Right lobe of liver (tissue), 6 donors: Measurements from ENCODE around the gene MIOX. TPM values are rescaled to one million over a fixed set of nuclear protein-coding genes. Genes with fewer than 3 reads are reported as not detected.

Source experiments
- ATAC-seq, 4 donors: fragments of 200-7000 bp; cut with Tn5 transposase; one replicate each; pipeline ENCODE4 v1.9.1; 2020; ENCODE audit warnings: mild to moderate bottlenecking in 4 of 4, moderate library complexity in 4 of 4
- DNase-seq, 3 donors: peaks; one replicate each; pipeline ENCODE4 v3.0.0-alpha.2; 2020
- H3K27ac ChIP-seq, 3 donors: fragments of 200-600 bp; one replicate each; pipeline ENCODE4 v1.8.0; 2022
- H3K27me3 ChIP-seq, 2 donors: fragments of 200-600 bp; one replicate each; pipeline ENCODE4 v1.8.0; 2022
- H3K36me3 ChIP-seq, 4 donors: fragments of 200-600 bp; sonication (generic) in 1 of 4; one replicate each; pipeline versions ENCODE4 v1.5.1 to v1.8.0; 2017 to 2022; ENCODE audit warnings: control low read depth in 1 of 4
- H3K4me1 ChIP-seq, 4 donors: fragments of 200-600 bp; sonication (generic) in 1 of 4; one replicate each; pipeline versions ENCODE4 v1.5.1 to v1.8.0; 2017 to 2022; ENCODE audit warnings: control low read depth in 1 of 4
- H3K4me3 ChIP-seq, 3 donors: fragments of 200-600 bp; one replicate each; pipeline ENCODE4 v1.8.0; 2022
- H3K9me3 ChIP-seq, 4 donors: fragments of 200-600 bp; sonication (generic) in 1 of 4; one replicate each; pipeline versions ENCODE4 v1.5.1 to v1.8.0; 2017 to 2022; ENCODE audit warnings: control low read depth in 1 of 4
- POLR2A ChIP-seq: fragments of 450-650 bp; IDR thresholded peaks from one replicate; pipeline ENCODE4 v1.6.1; 2017; ENCODE audit warnings: antibody characterized with exemption, mild to moderate bottlenecking
- WGBS: methylation state at CpG from one replicate; pipeline ENCODE4 v1.1.6; 2018; ENCODE audit warnings: low coverage, low lambda C conversion rate; ENCODE audit not compliant: insufficient coverage; ENCODE audit errors: missing lambda C conversion rate; 5-methylcytosine and 5-hydroxymethylcytosine counted together
- intact Hi-C, 2 donors: fragments of 100-400 bp; cut with DNase I; formaldehyde crosslinking; loops; one replicate each; pipeline versions ENCODE4 v1.11.2 to v1.14.1; 2022
- total RNA-seq, 6 experiments: library from RNA; depleted of rRNA in 2 of 6; stranded (reverse); fragments of >200 nt in 2 of 6; fragmentation: NEBNext Ultra II Directional in 3 of 6; extraction: Animal tissue kit (Norgen Biotek cat#: 25700) in 3 of 6; gene quantifications; one replicate each; pipeline versions ENCODE4 v1.1.0 to v1.2.4, GENCODE V29; 2016 to 2023
- TF ChIP-seq, protein P1 (sequence below), 4 donors: fragments of 200-600 bp in 3 of 4; fragments of 450-650 bp in 1 of 4; IDR thresholded peaks; one replicate each; pipeline versions ENCODE4 v1.5.1 to v1.8.0; 2016 to 2022; ENCODE audit warnings: antibody characterized with exemption in 4 of 4, mild to moderate bottlenecking in 2 of 4
- donor health status: DM: no; HTN: yes; CAD: no.
- donor health status: DM: no; HTN: no; CAD: no.
- donor health status: DM: no; HTN: no; CAD: no.
- donor health status: DM: no; HTN: yes; CAD: no.
- donor health status: DM: no; HTN: yes; CAD: no.

MIOX gene
- total RNA-seq, 6 experiments from 2014 or later = not detected

DNA sequence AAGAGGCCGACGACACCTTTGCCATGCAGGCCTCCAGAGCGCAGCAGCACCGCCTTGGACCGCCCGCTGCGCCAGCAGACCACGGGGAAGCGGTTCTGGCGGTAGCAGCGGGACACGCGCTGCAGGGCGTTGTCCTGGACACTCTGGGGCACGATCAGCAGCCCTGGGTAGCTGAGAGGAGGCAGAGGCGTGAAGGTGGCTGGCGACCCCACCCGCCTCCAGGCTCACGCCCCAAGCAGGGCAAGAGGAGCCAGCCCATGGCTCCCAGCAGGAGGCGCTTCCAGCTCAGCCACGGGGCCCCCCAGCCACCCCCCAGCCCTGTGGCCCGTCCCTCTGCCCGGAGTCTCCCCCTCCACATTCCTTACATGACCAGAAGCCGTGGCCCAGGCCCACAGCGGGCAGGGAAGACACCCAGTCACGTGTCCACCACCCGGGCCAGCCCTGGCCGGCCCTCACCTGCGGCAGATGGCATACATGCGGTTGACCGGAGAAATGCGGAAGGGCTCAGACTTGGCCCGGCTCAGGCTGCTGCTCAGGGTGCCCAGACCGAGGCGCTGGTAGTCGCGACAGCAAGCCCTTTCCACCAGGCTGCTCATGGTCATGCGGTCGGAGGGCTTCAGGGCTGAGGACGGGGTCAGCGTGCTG lies 27.0 kb upstream of the MIOX start:
- TF ChIP-seq, protein P1, sequence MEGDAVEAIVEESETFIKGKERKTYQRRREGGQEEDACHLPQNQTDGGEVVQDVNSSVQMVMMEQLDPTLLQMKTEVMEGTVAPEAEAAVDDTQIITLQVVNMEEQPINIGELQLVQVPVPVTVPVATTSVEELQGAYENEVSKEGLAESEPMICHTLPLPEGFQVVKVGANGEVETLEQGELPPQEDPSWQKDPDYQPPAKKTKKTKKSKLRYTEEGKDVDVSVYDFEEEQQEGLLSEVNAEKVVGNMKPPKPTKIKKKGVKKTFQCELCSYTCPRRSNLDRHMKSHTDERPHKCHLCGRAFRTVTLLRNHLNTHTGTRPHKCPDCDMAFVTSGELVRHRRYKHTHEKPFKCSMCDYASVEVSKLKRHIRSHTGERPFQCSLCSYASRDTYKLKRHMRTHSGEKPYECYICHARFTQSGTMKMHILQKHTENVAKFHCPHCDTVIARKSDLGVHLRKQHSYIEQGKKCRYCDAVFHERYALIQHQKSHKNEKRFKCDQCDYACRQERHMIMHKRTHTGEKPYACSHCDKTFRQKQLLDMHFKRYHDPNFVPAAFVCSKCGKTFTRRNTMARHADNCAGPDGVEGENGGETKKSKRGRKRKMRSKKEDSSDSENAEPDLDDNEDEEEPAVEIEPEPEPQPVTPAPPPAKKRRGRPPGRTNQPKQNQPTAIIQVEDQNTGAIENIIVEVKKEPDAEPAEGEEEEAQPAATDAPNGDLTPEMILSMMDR (IDR thresholded peaks at IDR 0.05) = no peak
- no peak for TF ChIP-seq POLR2A
- WGBS = no CpG with 5 or more reads among the region's 41 CpGs
- no peak for DNase-seq

DNA sequence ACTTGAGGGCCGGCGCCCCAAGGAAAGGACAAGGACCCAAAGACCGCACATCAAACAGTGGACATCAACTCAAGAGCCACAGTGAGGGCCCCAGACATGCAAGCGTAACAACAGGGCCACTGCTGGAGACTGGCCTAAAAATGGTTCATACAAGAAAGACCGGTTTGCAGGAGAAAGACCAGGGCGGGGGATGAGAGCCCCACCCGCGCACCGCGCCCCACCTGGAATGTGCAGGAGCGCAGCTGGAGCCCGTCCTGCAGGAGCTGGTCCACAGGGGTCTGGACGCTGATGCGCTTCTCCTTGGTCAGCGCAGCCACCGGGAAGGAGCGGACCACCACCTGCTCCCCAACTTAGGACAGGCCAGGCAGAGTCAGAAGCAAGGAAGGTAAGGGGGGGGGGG lies 25.7 kb upstream of the MIOX start:
- DNase-seq = no peak
- H3K36me3 ChIP-seq = peaks cover 4 to 71% (median 38%) of the 10 kb centered on the region in 4 donors
- no peak for ATAC-seq
- H3K4me3 ChIP-seq = no peak overlapping the region
- intact Hi-C loops = no loop called here
- H3K27ac ChIP-seq = no peak overlapping the region
- no peaks in the 10 kb centered on the region for H3K27me3 ChIP-seq
- WGBS = 93% methylated on average over 9 of the region's 17 CpGs
- H3K9me3 ChIP-seq = no peaks in the 10 kb centered on the region
- no peaks in the 10 kb centered on the region for H3K4me1 ChIP-seq
- TF ChIP-seq, protein P1 (IDR thresholded peaks at IDR 0.05) = no peak
- TF ChIP-seq POLR2A = no peak

More for the DNA sequence above, 27.0 kb upstream of the MIOX start:
- H3K27ac ChIP-seq = no peak overlapping the region
- no peak overlapping the region for H3K4me3 ChIP-seq
- no peaks in the 10 kb centered on the region for H3K9me3 ChIP-seq
- ATAC-seq = peak in 1 of 4 donors; percentile 10
- no peaks in the 10 kb centered on the region for H3K4me1 ChIP-seq
- intact Hi-C loops = no loop called here
- H3K36me3 ChIP-seq = peaks cover 4 to 71% (median 39%) of the 10 kb centered on the region in 4 donors
- H3K27me3 ChIP-seq = no peaks in the 10 kb centered on the region

DNA sequence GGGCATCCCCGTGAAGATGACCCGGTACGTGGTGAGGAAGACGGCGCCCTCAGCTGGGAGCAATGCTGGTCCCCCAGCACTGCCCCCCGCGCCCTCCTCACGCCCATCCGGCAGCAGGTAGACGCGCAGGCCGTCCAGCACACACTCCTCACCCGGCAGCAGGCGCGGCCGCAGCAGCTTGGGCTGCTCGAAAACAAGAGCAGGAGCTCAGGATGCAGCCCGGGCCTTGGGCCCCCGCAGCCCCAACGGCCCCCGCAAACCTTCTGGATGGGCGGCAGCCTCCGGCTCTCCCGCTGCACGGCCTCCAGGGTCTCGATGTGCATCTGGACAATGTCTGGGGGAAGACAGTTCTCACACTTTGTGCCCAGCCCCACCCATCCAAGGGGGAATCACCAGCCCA lies 25.1 kb upstream of the MIOX start:
- ATAC-seq = no peak
- WGBS = 100% methylated on average over 4 of the region's 26 CpGs
- no peaks in the 10 kb centered on the region for H3K4me1 ChIP-seq
- H3K36me3 ChIP-seq = peaks cover 4 to 74% (median 42%) of the 10 kb centered on the region in 4 donors
- H3K4me3 ChIP-seq = no peak overlapping the region
- no peak overlapping the region for H3K27ac ChIP-seq
- intact Hi-C loops = no loop called here
- H3K9me3 ChIP-seq = no peaks in the 10 kb centered on the region
- no peak for DNase-seq
- no peaks in the 10 kb centered on the region for H3K27me3 ChIP-seq
- TF ChIP-seq POLR2A = no peak
- TF ChIP-seq, protein P1 (IDR thresholded peaks at IDR 0.05) = no peak

GRCh38 chr22:50461979-50462540 lies 24.6 kb upstream of the MIOX start:
- Histone ChIP-seq H3K4me1 (no peaks in the 10 kb centered on the region), H3K9me3 (no peaks in the 10 kb centered on the region), H3K27ac (no peak overlapping the region), H3K27me3 (no peaks in the 10 kb centered on the region), H3K4me3 (no peak overlapping the region), H3K36me3 (peaks cover 4 to 79% (median 44%) of the 10 kb centered on the region in 4 donors)
- no peak for ATAC-seq
- intact Hi-C loops = no loop called here
- no peak for DNase-seq
- TF ChIP-seq, protein P1 (IDR thresholded peaks at IDR 0.05) = no peak
- TF ChIP-seq POLR2A = no peak
- 91% methylated on average over 12 of the region's 30 CpGs for WGBS
